Stimulated activated CD8-positive, alpha-beta memory T cell treated with anti-CD3 and anti-CD28 coated beads, Interleukin-4, amount 100 ng/mL, for 24 hours (primary cell): ENCODE data around the gene PHACTR4.
"Not testable (repeated sequence)": the region's sequence is repeated elsewhere in the genome, so short reads cannot be mapped to it uniquely, and the experiment has no call there.

Experiments
- DNase-seq: peaks from one replicate; pipeline ENCODE4 v3.0.0-alpha.2; 2020; ENCODE audit warnings: low read depth

The PHACTR4 gene

DNA sequence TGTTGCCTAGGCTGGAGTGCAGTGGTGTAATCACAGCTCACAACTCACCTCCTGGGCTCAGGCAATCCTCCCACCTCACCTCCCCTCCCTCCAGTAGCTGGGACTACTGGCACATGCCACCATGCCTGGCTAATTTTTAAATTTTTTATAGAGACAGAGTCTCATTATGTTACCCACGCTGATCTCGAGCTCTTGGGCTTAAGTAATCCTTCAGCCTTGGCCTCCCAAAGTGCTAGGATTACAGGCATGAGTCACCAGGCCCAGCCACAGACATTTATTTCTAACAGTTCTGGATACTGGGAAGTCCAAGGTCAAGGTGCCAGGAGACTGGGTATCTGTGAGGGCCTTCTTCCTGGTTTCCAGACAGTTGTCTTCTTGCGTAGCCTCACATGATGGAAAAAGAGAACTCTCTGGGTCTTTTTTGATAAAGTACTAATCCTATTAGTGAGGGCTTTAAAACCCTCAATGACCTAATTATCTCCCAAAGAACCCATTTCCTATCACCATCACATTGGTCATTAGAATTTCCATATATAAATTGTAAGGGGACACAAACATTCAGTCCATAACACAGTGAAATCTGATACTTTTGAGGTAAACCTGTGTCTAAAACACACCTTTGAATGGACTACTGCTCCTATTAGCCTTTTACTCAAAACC, 67.9 kb downstream of the PHACTR4 start:
- no peak for DNase-seq

DNA sequence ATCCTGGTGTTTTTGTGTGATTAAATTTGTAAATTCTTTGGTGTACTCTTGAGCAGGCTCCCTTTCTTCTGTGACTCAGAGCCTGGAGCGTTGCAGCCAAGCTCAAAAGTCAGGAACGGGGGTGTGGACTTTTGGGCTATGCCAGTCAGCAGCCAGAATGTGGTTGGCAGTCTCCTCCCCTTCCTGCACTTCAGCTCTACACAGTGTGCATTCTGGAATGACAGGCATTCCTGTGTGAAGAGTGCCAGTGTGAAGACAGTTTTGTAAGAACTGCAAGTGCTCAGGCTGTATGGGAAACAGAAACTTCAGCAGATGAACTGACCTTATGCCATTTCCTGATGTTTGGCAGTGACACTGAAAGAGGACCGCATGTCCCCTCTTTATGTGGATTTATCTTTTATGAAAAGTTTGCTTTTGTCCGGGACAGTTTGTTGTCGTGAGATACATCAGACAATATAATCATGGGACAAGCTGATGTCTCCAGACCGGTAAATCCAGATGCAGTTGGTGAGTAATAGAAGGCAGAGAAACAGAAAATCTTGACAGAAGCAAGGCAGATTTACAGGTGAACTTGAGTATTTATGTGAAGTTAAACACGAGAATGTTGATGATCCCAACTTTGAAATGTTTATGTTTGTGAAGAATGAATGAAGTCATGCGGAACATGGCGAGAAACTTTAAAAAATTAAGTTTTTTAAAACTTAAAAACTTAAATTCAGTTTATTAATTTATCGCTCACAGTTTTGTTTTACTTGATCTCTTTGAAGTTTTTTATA, 68.6 kb downstream of the PHACTR4 start:
- DNase-seq, result no peak

DNA sequence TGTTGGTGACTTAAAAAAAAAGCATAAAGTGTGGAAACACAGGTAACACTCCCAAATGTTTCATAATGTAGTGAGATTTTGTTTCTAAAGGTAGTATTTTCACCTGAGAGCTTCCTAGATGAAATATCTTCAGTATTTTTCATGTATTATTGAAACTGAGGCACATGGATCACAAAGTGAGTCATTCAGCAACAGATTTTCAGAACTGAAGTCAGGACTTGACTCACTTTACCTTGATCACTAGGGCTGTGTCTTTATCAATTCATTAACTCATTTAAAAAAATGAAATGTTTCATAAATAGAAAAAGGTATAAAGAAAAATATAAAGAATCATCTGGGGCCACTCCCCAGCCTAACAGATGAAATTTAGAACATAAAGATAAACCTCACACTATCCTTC, 69.8 kb downstream of the PHACTR4 start:
- no peak for DNase-seq

DNA sequence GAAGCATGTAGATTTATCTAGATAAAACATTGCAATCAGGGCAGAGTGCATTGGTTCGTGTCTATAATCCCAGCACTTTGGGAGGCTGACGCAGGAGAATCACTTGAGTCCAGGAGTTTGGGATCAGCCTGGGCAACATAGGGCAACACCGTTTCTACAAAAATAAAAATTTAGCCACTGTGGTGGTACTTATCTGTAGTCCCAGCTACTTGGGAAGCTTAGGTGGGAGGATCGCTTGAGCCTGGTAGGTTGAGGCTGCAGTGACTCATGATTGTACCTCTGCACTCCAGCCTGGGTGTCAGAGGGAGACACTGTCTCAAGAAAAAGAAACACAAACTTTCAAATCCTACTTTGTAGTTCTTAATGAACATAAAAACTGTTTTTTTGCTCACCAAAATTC, 72.1 kb downstream of the PHACTR4 start:
- no peak for DNase-seq

DNA sequence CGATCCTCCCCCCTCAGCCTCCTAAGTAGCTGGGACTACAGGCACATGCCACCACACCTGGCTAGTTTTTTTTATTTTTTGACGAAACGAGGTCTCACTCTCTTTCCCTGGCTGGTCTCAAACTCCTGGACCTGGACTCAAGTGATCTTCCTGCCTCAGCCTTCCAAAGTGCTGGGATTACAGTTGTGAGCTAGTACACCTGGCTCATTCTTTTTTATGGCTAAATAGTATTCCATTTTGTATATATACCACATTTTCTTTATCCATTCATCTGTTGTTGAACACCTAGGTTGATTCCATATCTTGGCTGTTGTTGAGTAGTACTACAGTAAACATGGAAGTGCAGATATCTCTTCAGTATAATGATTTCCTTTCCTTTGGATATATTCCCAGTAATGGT, 74.0 kb downstream of the PHACTR4 start:
- DNase-seq, result no peak

DNA sequence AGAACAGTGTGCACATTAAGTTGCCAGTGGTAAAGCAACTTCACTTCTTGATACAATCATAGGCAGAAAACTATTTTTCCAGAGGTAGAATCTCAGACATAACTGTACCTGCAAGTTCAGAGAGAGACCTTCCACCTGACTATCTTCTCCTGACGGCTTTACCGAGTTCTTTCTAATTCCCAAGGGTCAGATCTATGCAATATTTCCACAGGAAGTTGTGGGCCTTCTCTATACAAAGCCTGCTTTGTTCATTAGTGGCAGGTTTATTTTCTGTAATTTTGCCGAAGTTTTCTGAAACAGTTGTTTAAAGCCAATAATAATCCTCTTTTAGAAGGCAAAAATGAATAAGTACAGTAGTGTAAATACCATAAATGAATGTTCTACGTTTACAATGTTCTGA, 78.1 kb downstream of the PHACTR4 start:
- DNase-seq, result no peak

DNA sequence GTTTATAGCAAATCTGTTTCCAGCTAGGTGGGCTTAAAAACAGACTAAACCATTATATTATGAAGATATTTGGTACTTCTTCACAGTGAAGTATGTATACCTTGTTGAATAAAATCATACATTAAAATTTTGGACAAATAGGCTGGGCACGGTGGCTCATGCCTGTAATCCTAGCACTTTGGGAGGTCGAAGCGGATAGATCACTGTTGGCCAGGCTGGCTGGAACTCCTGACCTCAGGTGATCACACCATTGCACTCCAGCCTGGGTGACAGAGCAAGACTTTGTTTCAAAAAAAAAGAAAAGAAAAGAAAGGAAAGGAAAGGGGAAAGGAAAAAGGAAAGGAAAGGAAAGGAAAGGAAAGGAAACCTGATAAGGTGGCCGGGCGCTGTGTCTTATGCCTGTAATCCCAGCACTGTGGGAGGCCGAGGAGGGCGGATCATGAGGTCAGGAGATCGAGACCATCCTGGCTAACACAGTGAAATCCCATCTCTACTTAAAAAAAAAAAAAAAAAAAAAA, 78.6 kb downstream of the PHACTR4 start:
- not testable (repeated sequence) for DNase-seq

DNA sequence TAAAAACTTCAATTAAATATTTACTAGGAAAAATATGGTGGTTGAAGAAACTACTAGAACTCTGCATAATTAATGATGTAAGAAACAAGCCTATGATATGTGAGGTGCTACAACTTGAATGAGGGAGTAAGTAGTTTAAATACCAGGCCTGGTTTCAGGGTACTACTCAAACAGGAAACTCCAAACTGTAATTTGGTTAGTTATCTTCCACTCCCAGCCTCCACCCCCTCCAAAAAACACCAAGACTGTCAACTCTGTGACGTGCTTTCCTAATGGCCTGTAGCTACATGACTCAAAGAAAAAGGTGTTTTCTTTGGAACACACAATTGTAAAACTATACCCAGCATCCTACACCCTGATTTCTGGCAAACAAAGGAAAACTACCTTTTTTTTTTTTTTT, 80.4 kb downstream of the PHACTR4 start:
- no peak for DNase-seq

DNA sequence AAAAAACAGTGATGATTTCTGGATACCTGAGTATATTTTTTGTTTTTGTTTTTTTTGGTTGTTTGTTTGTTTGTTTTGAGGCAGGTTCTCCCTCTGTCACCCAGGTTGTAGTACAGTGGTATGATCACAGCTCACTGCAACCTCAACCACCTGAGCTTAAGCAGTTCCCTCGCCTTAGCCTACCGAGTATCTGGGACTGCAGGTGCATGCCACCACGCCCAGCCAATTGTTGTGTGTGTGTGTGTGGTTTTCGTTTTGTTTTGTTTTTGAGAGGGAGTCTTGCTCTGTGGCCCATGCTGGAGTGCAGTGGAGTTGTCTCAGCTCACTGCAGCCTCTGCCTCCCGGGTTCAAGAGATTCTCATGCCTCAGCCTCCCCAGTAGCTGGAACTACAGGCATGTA, 81.0 kb downstream of the PHACTR4 start:
- DNase-seq, result no peak

DNA sequence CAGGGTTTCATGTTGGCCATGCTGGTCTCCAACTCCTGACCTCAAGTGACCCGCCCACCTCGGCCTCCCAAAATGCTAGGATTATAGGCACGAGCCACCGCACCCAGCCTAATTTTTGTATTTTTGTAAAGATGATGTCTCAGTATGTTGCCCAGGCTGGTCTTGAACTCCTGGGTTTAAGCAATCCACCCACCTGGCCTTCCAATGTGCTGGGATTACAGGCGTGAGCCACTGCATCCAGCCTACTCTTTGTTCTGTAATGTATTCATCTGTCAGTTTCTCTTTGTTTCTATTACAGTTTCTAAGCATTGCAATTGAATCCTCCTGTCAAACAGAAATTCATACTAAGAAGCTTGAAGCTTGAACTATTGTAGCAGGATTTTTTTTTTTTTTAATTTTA, 81.5 kb downstream of the PHACTR4 start:
- no peak for DNase-seq

DNA sequence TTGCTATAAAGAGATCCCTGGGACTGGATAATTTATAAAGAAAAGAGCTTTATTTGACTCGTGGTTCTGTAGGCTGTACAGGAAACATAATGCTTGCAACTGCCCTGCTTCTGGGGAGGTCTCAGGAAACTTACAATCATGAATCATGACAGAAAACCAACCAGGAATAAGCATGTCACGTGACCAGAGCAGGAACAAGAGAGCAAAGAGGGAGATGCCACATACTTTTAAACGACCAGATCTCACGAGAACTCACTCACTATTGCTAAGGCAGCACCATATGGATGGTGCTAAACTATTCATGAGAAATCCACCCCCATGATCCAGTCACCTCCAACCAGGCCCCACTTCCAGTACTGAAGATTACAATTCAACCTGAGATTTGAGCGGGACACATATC, 86.5 kb downstream of the PHACTR4 start:
- DNase-seq, result no peak

DNA sequence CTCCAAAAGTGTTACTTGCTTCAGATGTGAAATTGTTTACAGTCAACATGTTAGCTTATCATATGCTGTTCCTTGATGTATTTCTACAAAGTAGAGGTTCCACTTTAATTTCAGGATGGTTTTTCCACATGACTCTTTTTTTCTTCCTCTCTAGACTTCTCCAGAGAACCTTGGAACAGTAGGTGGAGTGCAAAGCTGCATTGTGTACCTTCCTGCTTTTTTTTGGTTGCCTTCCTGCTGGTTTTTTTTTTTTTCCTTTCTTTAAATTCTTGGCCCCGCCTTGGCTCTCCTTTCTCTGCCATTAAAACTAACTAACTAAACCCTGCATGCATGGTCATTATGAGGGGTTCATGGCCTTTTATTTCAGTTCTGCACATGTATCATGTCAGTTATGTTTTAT, 88.1 kb downstream of the PHACTR4 start:
- DNase-seq, result no peak

DNA sequence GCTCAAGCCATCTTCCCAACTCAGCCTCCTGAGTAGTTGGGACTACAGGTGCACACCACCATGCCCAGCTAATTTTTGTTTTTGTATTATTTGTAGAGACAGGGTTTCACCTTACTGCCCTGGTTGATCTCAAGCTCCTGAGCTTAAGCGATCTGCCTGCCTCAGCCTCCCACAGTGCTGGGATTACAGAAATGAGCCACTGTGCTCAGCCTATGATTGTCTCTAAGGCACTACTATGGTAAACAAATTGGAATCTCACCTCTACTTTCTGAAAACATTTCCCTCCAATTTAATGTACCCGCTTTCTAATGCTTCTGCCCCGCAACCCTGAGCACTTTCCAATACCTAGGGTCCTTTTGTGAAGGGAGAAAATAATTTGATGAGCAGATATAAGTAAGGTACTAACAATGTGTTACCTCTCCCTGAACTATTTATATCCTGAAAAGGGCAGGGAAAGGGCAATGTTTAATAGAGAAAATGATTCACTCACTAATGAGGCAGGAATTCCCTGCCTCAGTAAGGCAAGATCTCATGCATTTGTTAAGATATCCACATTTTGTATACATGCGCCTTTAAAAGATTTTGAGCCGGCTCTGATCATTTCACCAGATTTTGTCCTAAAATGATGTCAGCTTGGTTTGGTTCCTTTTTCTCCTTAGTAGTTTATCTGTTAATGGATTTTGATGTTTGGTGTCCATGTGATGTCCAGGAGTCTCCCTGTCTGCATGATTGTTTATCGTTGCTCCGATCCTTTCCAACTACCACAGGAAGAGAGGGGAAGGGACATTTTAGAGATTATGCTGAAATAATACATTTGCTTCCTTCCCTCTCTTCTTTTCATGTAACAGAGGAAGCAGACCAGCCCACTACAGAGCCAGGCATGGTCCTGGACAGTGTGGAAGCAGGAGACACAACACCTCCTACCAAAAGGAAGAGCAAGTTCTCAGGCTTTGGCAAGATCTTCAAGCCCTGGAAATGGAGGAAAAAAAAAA, 89.0 kb downstream of the PHACTR4 start:
- DNase-seq, result no peak

DNA sequence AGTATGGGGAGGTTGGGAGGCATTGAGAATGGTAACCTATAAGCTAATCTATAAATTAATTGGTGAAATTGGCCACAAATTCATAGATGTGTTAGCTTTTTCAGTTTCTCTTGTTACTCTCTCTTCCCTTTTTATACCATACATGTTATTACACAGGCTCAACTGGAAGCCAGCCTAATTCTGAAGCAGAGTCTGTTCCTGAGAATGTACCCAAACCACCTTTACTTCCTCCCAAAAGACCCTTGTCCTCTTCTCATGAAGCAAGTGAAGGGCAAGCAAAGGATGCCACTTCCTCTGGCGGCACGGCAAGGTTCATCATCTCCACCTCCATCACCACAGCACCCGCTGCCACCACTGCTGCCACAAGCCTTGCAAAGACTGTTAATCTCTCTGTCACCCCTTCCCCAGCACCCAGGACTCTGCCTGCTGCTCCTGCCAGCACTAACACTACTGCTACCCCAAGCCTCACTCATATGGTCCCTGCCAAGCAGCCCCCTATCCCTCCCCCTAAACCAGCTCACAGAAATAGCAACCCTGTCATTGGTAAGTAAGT, 96.8 kb downstream of the PHACTR4 start:
- no peak for DNase-seq

DNA sequence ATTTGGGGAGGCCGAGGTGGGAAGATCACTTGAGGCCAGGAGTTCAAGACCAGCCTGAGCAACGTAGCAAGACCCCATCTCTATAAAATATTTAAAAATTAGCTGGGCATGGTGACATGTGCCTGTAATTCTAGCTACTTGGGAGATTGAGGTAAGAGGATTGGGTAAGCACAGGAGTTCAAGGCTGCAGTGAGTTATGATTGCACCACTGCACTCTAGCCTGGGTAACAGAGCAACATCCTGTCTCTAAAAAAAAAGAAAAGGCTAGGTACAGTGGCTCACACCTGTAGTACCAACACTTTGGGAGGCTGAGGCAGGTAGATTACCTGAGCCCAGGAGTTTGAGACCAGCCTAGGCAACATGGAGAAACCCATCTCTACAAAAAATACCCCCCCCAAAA, 100.6 kb downstream of the PHACTR4 start:
- DNase-seq, result no peak

DNA sequence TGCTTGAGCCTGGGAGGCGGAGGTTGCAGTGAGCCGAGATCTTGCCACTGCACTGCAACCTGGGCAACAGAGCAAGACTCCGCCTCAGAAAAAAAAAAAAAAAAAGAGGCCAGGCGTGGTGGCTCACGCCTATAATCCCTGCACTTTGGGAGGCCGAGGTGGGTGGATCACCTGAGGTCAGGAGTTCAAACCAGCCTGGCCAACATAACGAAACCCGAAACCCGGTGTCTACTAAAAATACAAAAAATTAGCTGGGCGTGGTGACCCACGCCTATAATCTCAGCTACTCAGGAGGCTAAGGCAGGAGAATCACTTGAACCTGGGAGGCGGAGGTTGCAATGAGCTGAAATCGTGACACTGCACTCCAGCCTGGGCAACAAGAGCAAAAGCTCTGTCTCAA, 110.0 kb downstream of the PHACTR4 start:
- not testable (repeated sequence) for DNase-seq

DNA sequence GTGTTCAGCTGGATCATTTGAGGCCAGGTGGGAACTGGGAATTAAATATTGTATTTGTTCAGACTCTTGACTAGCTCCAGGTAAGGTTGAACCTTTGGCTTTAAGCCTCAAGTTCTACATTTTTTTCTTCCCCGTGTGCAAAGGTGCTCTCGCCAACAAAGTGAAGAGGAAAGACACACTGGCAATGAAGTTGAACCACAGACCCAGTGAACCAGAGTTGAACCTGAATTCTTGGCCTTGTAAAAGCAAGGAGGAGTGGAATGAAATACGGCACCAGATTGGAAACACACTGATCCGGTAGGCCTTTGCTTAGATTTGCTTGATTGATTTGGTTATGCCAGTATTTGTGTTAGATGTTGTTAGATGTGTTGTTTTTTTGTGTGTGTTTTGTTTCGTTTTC, 110.8 kb downstream of the PHACTR4 start:
- DNase-seq, result no peak

DNA sequence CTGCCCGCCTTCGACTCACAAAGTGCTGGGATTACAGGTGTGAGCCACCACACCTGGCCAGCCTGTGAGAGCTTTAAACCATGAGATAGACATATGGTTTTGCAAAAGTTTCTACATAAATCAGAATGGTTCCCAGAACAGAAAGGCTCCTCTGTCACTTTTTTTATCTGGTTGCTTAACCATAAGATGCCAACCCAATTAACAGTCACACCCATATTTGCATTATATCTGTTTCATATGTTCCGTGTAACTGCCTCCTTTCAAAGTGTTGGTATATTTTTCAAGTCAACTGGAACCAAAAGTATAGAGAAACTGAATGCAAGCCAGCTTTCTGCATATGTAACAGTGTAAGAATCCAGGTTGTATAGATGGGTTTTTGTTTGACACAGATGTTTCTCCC, 112.6 kb downstream of the PHACTR4 start:
- no peak for DNase-seq

DNA sequence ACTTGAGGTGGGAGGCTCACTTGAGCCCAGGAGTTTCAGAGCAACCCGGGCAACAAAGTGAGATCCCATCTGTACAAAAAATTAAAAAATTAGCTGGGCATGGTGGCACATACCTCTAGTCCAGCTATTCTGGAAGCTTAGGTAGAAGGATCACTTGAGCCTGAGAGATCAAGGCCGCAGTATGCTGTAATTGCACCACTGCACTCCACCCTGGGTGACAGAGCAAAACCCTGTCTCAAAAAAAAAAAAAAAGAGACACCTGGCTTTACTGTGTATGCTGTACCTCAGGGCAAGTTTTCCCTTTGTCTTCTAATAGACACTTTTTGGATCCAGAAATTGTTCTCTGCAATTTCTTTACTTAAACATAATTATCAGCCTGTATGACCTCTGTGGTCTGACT, 113.2 kb downstream of the PHACTR4 start:
- DNase-seq, result no peak

DNA sequence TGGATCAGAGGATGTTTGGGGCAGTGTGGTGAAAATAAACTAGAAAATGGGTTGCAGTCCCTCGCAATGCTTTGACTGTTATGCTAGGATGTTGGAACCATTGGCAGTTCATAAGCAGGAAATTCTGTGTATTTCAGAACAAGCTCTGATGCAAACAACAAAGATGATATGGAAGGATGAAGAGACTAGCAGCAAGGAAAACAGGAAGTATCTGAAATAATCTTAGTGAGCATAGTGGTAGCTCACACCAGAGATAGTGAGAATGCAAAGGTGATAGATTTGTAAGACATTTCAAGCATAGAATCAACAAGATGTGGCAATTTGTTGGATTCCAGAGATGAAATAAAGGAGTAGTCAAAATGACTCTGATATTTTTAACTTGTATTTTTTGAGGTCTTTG, 125.2 kb downstream of the PHACTR4 start:
- no peak for DNase-seq

DNA sequence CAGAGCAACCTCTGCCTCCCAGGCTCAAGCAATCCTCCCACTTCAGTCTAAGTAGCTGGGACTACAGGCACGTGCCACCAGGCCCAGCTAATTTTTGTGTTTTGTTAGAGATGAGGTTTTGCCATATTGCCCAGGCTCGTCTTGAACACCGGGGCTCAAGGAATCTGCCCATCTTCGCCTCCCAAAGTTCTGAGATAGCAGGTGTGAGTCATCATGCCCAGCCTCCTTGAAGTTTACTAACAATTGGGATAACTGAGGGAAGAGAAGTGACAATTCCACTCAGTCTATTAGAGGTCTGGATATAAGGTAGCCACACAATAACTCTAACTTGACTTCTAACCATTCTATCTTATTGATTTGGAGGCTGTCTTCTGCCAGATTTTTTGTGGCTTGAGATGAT, 130.0 kb downstream of the PHACTR4 start:
- no peak for DNase-seq

DNA sequence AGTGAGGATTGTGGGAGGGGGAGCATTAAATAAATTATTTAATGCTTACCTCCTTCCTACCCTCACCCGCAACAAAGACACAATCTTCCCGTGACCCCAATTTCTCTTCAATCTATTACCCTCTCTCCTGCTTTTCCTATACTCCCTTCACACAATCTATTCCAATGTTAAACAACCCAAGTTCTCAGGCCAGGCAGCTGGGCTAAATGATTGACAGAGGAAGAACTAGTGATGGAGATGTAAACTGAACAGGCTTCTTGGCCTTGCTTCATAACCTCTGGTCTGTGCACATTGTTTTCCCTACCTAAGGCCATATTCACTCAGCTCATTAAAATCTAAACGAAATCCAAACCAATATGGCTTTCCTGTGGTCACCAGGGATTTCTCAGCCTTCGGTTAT, 132.4 kb downstream of the PHACTR4 start:
- no peak for DNase-seq
